ENCODE data around the gene IL1RAPL1. TPM values are rescaled to one million over a fixed set of nuclear protein-coding genes. Genes with fewer than 3 reads are reported as not detected.

The IL1RAPL1 gene
- total RNA-seq, 3 donors from 2014 or later, result 0.34 to 0.79 TPM; not detected in 1

- Histone ChIP-seq H3K36me3 (ENCODE audit: low read depth) (no peaks in the 10 kb centered on the region), H3K9me3 (no peaks in the 10 kb centered on the region), H3K4me1 (ENCODE audit: low read depth) (no peaks in the 10 kb centered on the region), H3K4me3 (no peak overlapping the region)
- no peak for DNase-seq
- no peak for TF ChIP-seq CTCF (IDR thresholded peaks at IDR 0.05)
- intact Hi-C loops (cut with DNase I, micrococcal nuclease), result no loop called here
- no peak for ATAC-seq
Observed at GRCh38 chrX:29547877-29548276, 960.6 kb downstream of the IL1RAPL1 start.

- no peaks in the 10 kb centered on the region for H3K36me3 ChIP-seq (ENCODE audit: low read depth)
- DNase-seq, result no peak
- no peak for TF ChIP-seq CTCF (IDR thresholded peaks at IDR 0.05)
- intact Hi-C loops (cut with DNase I, micrococcal nuclease), result no loop called here
- no peaks in the 10 kb centered on the region for H3K9me3 ChIP-seq
- no peaks in the 10 kb centered on the region for H3K4me1 ChIP-seq (ENCODE audit: low read depth)
- ATAC-seq, result no peak
- no peak overlapping the region for H3K4me3 ChIP-seq
Observed at GRCh38 chrX:29553542-29553941, 966.3 kb downstream of the IL1RAPL1 start.

- no peak for TF ChIP-seq CTCF (IDR thresholded peaks at IDR 0.05)
- Histone ChIP-seq H3K36me3 (ENCODE audit: low read depth) (no peaks in the 10 kb centered on the region), H3K9me3 (peaks cover 9% of the 10 kb centered on the region), H3K4me1 (ENCODE audit: low read depth) (no peaks in the 10 kb centered on the region), H3K4me3 (no peak overlapping the region)
- intact Hi-C loops (cut with DNase I, micrococcal nuclease), result no loop called here
- ATAC-seq (no peak), DNase-seq (no peak)
Observed at GRCh38 chrX:29555465-29556091, 968.3 kb downstream of the IL1RAPL1 start.

GRCh38 chrX:29560065-29560464, 972.8 kb downstream of the IL1RAPL1 start:
- intact Hi-C loops (cut with DNase I, micrococcal nuclease), result no loop called here
- H3K9me3 ChIP-seq, result peaks cover 9% of the 10 kb centered on the region
- DNase-seq (no peak), ATAC-seq (no peak)
- no peak for TF ChIP-seq CTCF (IDR thresholded peaks at IDR 0.05)
- no peak overlapping the region for H3K4me3 ChIP-seq
- H3K36me3 ChIP-seq (ENCODE audit: low read depth), result no peaks in the 10 kb centered on the region
- H3K4me1 ChIP-seq (ENCODE audit: low read depth), result no peaks in the 10 kb centered on the region

GRCh38 chrX:29561417-29561816, 974.2 kb downstream of the IL1RAPL1 start:
- Histone ChIP-seq H3K4me1 (ENCODE audit: low read depth) (no peaks in the 10 kb centered on the region), H3K4me3 (no peak overlapping the region), H3K36me3 (ENCODE audit: low read depth) (no peaks in the 10 kb centered on the region), H3K9me3 (peaks cover 9% of the 10 kb centered on the region)
- intact Hi-C loops (cut with DNase I, micrococcal nuclease), result no loop called here
- ATAC-seq (no peak), DNase-seq (no peak)
- TF ChIP-seq CTCF (IDR thresholded peaks at IDR 0.05), result no peak

GRCh38 chrX:29580560-29580959, 993.3 kb downstream of the IL1RAPL1 start:
- Histone ChIP-seq H3K9me3 (no peaks in the 10 kb centered on the region), H3K36me3 (ENCODE audit: low read depth) (no peaks in the 10 kb centered on the region), H3K4me1 (ENCODE audit: low read depth) (no peaks in the 10 kb centered on the region), H3K4me3 (no peak overlapping the region)
- intact Hi-C loops (cut with DNase I, micrococcal nuclease), result no loop called here
- no peak for TF ChIP-seq CTCF (IDR thresholded peaks at IDR 0.05)
- DNase-seq (no peak), ATAC-seq (no peak)

All from mucosa of descending colon (tissue), 3 donors.